Stomach smooth muscle (tissue), 2 donors: ENCODE measurements around the gene NOL4L.
"Not testable (repeated sequence)": the region's sequence is repeated elsewhere in the genome, so short reads cannot be mapped to it uniquely, and the experiment has no call there.

Source experiments
- H3K27ac ChIP-seq: one replicate; pipeline ENCODE4 v1.7.0; 2013; ENCODE audit warnings: mild to moderate bottlenecking, low read length, inconsistent platforms
- H3K27me3 ChIP-seq, 2 donors: one replicate each; pipeline ENCODE4 v1.7.0; 2013; ENCODE audit warnings: low read length in 2 of 2; ENCODE audit not compliant: insufficient read depth in 2 of 2, control insufficient read depth in 1 of 2
- H3K36me3 ChIP-seq, 2 donors: one replicate each; pipeline ENCODE4 v1.7.0; 2013; ENCODE audit warnings: low read length in 2 of 2; ENCODE audit not compliant: control insufficient read depth in 2 of 2, insufficient read depth in 2 of 2
- H3K4me1 ChIP-seq: one replicate; pipeline ENCODE4 v1.7.0; 2013; ENCODE audit warnings: low read length; ENCODE audit not compliant: control insufficient read depth, insufficient read depth
- H3K4me3 ChIP-seq, 2 donors: one replicate each; pipeline ENCODE4 v1.7.0; 2013; ENCODE audit warnings: low read length in 2 of 2
- H3K9ac ChIP-seq, 2 donors: one replicate each; pipeline ENCODE4 v1.7.0; 2013; ENCODE audit warnings: low read length in 2 of 2, mild to moderate bottlenecking in 1 of 2
- H3K9me3 ChIP-seq, 2 donors: one replicate each; pipeline ENCODE4 v1.7.0; 2013; ENCODE audit warnings: low read length in 2 of 2; ENCODE audit not compliant: control insufficient read depth in 2 of 2
- donor health status: healthy.
- donor health status: Pancreatic carcinoma.

NOL4L gene

DNA sequence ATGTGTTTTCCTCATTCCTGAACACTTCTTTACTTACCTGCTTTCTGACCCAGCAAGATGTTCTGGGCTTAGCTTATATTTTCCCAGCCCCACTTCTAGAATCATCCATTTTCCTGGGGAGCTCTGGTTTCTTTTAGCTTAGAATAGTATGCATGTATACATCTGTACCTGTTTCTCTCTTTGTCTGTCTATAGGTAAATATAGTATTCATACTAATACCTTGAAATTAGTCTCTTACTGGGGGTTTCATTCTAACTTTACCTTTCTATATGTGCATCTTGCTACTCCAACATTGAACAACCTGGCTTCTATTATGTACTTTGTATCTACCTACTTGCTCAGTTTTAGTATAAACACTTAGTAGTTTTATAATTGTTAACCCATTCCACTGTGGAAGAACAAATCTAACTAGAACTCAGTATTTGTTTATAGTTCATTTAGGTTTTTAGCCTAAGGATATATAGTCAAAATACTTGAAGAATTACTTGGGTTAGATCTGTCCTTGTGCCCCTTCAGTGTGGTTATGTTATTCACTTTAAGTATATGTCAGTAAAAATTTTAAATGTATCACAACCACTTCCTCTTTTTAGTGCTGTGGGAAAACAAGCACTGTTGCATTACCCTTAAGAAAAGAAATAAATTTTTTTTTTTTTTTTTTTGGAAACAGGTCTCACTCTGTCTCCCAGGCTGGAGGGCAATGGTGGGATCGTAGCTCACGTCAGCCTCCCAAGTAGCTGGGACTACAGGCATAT lies 173.0 kb downstream of the NOL4L start:
- Histone ChIP-seq H3K9ac (no peak overlapping the region), H3K4me1 (peaks cover 4% of the 10 kb centered on the region), H3K9me3 (no peaks in the 10 kb centered on the region), H3K36me3 (peaks cover 2 to 4% of the 10 kb centered on the region in 2 donors), H3K27me3 (no peaks in the 10 kb centered on the region), H3K4me3 (no peak overlapping the region), H3K27ac (no peak overlapping the region)

DNA sequence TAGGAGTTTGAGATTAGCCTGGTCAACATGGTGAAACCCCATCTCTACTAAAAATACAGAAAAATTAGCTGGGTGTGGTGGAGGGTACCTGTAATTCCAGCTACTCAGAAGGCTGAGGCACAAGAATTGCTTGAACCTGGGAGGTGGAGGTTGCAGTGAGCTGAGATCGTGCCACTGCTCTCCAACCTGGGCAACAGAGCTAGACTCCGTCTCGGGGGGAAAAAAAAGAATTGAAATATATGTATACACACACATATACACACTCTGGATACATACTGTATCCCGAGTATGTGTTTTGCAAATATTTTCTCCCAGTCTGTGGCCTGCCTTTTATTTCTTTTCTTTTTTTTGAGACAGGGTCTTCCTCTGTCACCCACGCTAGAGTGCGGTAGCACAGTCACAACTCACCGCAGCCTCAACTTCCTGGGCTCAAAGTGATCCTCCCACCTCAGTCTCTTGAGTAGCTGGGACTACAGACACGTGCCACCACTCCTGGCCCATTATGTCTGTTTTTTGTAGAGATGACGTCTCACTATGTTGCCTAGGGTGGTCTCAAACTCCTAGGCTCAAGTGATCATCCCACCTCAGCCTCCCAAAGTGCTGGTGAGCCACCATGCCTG lies 177.9 kb downstream of the NOL4L start:
- H3K9me3 ChIP-seq, H3K27me3 ChIP-seq, H3K4me1 ChIP-seq, H3K4me3 ChIP-seq, H3K9ac ChIP-seq, H3K27ac ChIP-seq, H3K36me3 ChIP-seq: not testable (repeated sequence)

DNA sequence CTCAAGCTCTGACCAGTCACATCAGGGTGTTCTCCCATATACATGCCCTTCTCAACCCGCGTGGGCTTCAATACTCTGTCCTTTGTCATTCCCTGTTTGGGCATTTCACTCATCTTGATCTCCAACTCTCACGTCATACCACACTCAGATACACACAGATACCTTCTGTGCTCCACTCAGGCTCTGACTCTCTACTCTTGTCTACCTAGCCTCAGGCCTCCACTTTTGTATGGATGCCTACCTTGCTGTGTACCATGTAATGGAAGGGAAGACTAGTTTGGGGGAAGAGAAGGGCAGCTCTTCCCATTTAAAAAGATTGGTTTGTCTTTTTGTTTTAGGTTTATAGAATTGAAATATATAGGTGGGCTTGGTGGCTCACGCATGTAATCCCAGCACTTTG lies 178.4 kb downstream of the NOL4L start:
- Histone ChIP-seq H3K9me3 (no peaks in the 10 kb centered on the region), H3K9ac (no peak overlapping the region), H3K36me3 (peaks cover 3 to 4% of the 10 kb centered on the region in 2 donors), H3K27me3 (no peaks in the 10 kb centered on the region), H3K4me3 (no peak overlapping the region), H3K4me1 (no peaks in the 10 kb centered on the region), H3K27ac (no peak overlapping the region)

DNA sequence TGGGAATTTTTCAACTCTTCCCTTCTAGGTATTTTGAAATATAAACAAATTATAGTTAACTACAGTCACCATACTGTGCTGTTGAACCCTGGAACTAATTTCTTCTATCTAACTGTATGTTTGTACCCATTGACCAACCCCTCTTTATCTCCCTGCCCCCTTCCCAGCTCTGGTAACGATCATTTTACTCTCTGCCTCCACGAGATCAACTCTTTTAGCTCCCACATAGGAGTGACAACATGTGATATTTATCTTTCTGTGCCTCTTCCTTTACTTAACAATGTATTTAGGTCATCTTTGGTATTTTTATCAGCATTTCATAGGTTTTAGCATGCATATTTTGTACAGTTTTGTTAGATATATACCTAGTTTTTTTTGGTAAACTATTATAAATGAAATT lies 181.1 kb downstream of the NOL4L start:
- no peaks in the 10 kb centered on the region for H3K27me3 ChIP-seq
- peaks cover 2 to 7% of the 10 kb centered on the region in 2 donors for H3K36me3 ChIP-seq
- no peaks in the 10 kb centered on the region for H3K4me1 ChIP-seq
- no peaks in the 10 kb centered on the region for H3K9me3 ChIP-seq
- no peak overlapping the region for H3K4me3 ChIP-seq
- H3K9ac ChIP-seq = no peak overlapping the region
- no peak overlapping the region for H3K27ac ChIP-seq

DNA sequence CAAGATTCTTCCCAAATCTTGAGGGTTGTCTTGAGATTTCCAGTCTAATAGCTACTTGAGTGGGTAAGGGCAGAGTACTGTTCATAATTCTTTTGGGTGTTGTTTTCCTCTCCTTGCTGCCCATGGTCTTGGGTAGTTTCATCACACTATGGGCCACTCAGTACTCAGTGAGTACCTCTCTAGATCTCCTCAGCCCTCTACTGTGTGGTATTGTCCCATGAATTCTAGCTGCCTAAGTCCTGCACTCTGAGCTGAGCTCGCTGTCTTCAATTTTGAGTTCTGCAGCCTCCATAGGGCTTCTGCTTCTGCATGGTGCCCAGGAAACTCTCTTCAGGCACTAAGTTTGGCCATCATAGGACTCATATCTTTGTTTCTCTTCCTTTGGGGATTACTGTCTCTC lies 184.7 kb downstream of the NOL4L start:
- Histone ChIP-seq H3K27me3 (no peaks in the 10 kb centered on the region), H3K9ac (no peak overlapping the region), H3K9me3 (no peaks in the 10 kb centered on the region), H3K36me3 (peaks cover 0 to 4% of the 10 kb centered on the region in 2 donors), H3K27ac (no peak overlapping the region), H3K4me3 (no peak overlapping the region), H3K4me1 (no peaks in the 10 kb centered on the region)

DNA sequence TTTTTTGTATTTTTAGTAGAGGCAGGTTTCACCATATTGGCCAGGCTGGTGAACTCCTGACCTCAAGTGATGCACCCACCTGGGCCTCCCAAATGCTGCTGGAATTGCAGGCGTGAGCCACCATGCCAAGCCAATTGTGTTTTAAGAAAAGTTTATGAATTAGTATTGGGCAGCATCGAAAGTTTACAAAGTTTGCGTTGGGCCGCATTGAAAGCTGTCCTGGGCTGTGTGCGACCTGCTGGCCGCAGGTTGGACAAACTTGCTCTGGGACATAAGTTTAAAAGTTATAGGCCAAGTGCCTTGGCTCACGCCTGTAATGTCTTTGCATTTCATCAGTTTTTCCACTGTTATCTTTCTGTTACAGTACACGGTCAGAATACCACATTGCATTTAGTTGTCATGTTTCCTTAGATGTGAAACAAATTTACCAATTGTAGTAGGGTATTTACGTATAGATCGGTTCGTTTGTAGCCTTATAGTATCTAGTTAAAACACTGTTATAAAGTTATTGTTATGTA lies 187.5 kb downstream of the NOL4L start:
- Histone ChIP-seq H3K36me3 (peaks cover 0 to 4% of the 10 kb centered on the region in 2 donors), H3K27me3 (no peaks in the 10 kb centered on the region), H3K9ac (no peak overlapping the region), H3K4me3 (no peak overlapping the region), H3K4me1 (no peaks in the 10 kb centered on the region), H3K9me3 (no peaks in the 10 kb centered on the region), H3K27ac (no peak overlapping the region)

DNA sequence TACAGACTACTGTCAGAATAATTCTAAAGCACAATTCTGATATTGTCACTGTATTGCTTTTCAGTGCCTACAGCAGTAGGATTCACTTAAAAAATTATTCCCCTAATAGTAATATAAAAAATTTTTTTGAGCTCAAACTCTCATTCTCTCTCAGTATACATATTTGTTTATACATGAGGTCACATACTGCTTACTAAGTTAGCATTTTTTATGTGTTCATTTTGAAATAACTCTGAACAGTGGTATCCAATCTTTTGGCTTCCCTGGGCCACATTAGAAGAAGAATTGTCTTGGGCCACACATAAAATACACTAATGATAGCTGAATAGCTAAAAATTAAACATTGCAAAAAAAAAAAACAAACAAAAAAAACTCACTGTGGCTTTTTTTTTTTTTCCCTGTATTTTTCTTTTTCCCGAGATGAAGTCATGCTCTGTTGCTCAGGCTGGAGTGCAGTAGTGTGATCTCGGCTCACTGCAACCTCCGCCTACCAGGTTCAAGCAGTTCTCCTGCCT lies 188.4 kb downstream of the NOL4L start:
- Histone ChIP-seq H3K36me3 (peaks cover 0 to 4% of the 10 kb centered on the region in 2 donors), H3K9me3 (no peaks in the 10 kb centered on the region), H3K27ac (no peak overlapping the region), H3K9ac (no peak overlapping the region), H3K4me1 (no peaks in the 10 kb centered on the region), H3K4me3 (no peak overlapping the region), H3K27me3 (no peaks in the 10 kb centered on the region)

DNA sequence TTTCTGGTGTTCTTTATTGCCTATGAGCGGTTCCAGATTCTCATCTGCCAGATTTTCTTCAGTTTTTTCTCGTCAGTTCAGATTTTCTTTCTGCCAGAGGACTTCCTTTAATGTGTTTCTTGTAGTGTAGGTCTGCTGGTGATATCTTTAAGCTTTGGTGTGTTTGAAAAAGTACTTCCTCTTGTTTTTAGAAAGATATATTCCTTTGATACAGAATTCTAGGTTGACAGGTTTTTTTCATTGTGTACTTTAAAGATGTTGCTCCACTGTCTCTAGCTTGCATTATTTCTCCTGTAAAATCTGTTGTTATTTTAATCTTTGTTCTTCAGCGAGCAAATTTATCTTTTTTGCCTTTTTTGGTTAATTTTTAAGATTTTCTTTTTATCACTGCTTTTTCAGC lies 190.1 kb downstream of the NOL4L start:
- no peak overlapping the region for H3K27ac ChIP-seq
- H3K9ac ChIP-seq = no peak overlapping the region
- no peak overlapping the region for H3K4me3 ChIP-seq
- H3K4me1 ChIP-seq = no peaks in the 10 kb centered on the region
- H3K27me3 ChIP-seq = no peaks in the 10 kb centered on the region
- no peaks in the 10 kb centered on the region for H3K9me3 ChIP-seq
- peaks cover 1 to 6% of the 10 kb centered on the region in 2 donors for H3K36me3 ChIP-seq
